MM.1S (cell line): Measurements from ENCODE around the gene TAF1L.
A peak's percentile ranks its signal among the peaks of the same experiment; 100 is the strongest.

ENCODE experiments used
- CTCF ChIP-seq: fragments of 300-600 bp; sonication (generic); IDR thresholded peaks from 2 replicates; pipeline ENCODE4 v1.5.1; 2016; ENCODE audit warnings: antibody characterized with exemption, low read length, mixed read lengths
- EZH2 ChIP-seq: fragments of 300-600 bp; sonication (generic); optimal IDR thresholded peaks from 2 replicates; pipeline ENCODE3; 2017; ENCODE audit warnings: low read depth, mild to moderate bottlenecking, antibody characterized with exemption, low read length, mixed read lengths

- peak; percentile 93 for TF ChIP-seq CTCF
- no peak for TF ChIP-seq EZH2
Measured at GRCh38 chr9:32579706-32580331, 55.6 kb downstream of the TAF1L start.
